Lower lobe of right lung (tissue), 2 donors: ENCODE results near the gene SLC44A5. TPM values are rescaled to one million over a fixed set of nuclear protein-coding genes. Genes with fewer than 3 reads are reported as not detected.

ENCODE experiments used
- ATAC-seq, 2 donors: fragments of 200-7000 bp; cut with Tn5 transposase; one replicate each; pipeline ENCODE4 v1.9.1; 2020 to 2022; ENCODE audit warnings: mild to moderate bottlenecking in 2 of 2, moderate library complexity in 2 of 2
- DNase-seq: peaks from one replicate; pipeline ENCODE4 v3.0.0-alpha.2; 2020
- H3K27ac ChIP-seq: fragments of 200-600 bp; one replicate; pipeline ENCODE4 v1.8.0; 2022
- H3K27me3 ChIP-seq: fragments of 200-600 bp; one replicate; pipeline ENCODE4 v1.8.0; 2022; ENCODE audit warnings: low read depth
- H3K36me3 ChIP-seq: fragments of 200-600 bp; one replicate; pipeline ENCODE4 v1.8.0; 2022; ENCODE audit warnings: mild to moderate bottlenecking
- H3K4me1 ChIP-seq: fragments of 200-600 bp; one replicate; pipeline ENCODE4 v1.8.0; 2022
- H3K4me3 ChIP-seq: fragments of 200-600 bp; one replicate; pipeline ENCODE4 v1.8.0; 2022; ENCODE audit warnings: mild to moderate bottlenecking
- H3K9me3 ChIP-seq: fragments of 200-600 bp; one replicate; pipeline ENCODE4 v1.8.0; 2022
- CTCF ChIP-seq: fragments of 200-600 bp; IDR thresholded peaks from one replicate; pipeline ENCODE4 v1.8.0; 2022; ENCODE audit warnings: antibody characterized with exemption, mild to moderate bottlenecking
- intact Hi-C: fragments of 100-400 bp; cut with DNase I; formaldehyde crosslinking; loops from one replicate; pipeline ENCODE4 v1.11.0; 2022
- total RNA-seq: library from RNA; stranded (reverse); fragmentation: NEBNext Ultra II Directional; extraction: Animal tissue kit (Norgen Biotek cat#: 25700); gene quantifications from one replicate; pipeline ENCODE4 v1.2.1, GENCODE V29; 2021
- donor health status: DM: no; HTN: yes; CAD: no; lungs with severe emphysema.

The SLC44A5 gene
- total RNA-seq, 1 donor from 2014 or later = 0.47 TPM

GRCh38 chr1:75550559-75550958, 60.4 kb downstream of the SLC44A5 start:
- Histone ChIP-seq H3K4me3 (no peak overlapping the region), H3K9me3 (no peaks in the 10 kb centered on the region), H3K36me3 (no peaks in the 10 kb centered on the region), H3K4me1 (no peaks in the 10 kb centered on the region), H3K27me3 (no peaks in the 10 kb centered on the region), H3K27ac (no peak overlapping the region)
- ATAC-seq = no peak
- DNase-seq = no peak
- intact Hi-C loops = no loop called here
- TF ChIP-seq CTCF = no peak

- no peak for TF ChIP-seq CTCF
- ATAC-seq (no peak), DNase-seq (no peak)
- no peak overlapping the region for H3K27ac ChIP-seq
- no peaks in the 10 kb centered on the region for H3K36me3 ChIP-seq
- H3K4me1 ChIP-seq = no peaks in the 10 kb centered on the region
- H3K4me3 ChIP-seq = no peak overlapping the region
- H3K9me3 ChIP-seq = no peaks in the 10 kb centered on the region
- intact Hi-C loops = no loop called here
- no peaks in the 10 kb centered on the region for H3K27me3 ChIP-seq
Measured at GRCh38 chr1:75548721-75549480, 62.0 kb downstream of the SLC44A5 start.

- intact Hi-C loops = no loop called here
- H3K4me1 ChIP-seq = no peaks in the 10 kb centered on the region
- DNase-seq (no peak), ATAC-seq (no peak)
- no peaks in the 10 kb centered on the region for H3K36me3 ChIP-seq
- no peaks in the 10 kb centered on the region for H3K27me3 ChIP-seq
- no peak overlapping the region for H3K4me3 ChIP-seq
- no peak for TF ChIP-seq CTCF
- H3K9me3 ChIP-seq = no peaks in the 10 kb centered on the region
- H3K27ac ChIP-seq = no peak overlapping the region
Measured at GRCh38 chr1:75543705-75544104, 67.2 kb downstream of the SLC44A5 start.

- H3K4me1 ChIP-seq = no peaks in the 10 kb centered on the region
- DNase-seq (no peak), ATAC-seq (no peak)
- no peaks in the 10 kb centered on the region for H3K27me3 ChIP-seq
- H3K9me3 ChIP-seq = no peaks in the 10 kb centered on the region
- no peak overlapping the region for H3K4me3 ChIP-seq
- intact Hi-C loops = no loop called here
- no peak overlapping the region for H3K27ac ChIP-seq
- H3K36me3 ChIP-seq = no peaks in the 10 kb centered on the region
- no peak for TF ChIP-seq CTCF
Measured at GRCh38 chr1:75542818-75543570, 67.9 kb downstream of the SLC44A5 start.

GRCh38 chr1:75539230-75540116, 71.4 kb downstream of the SLC44A5 start:
- intact Hi-C loops = no loop called here
- ATAC-seq = no peak
- H3K27ac ChIP-seq = no peak overlapping the region
- H3K27me3 ChIP-seq = no peaks in the 10 kb centered on the region
- H3K4me1 ChIP-seq = no peaks in the 10 kb centered on the region
- DNase-seq = no peak
- no peaks in the 10 kb centered on the region for H3K36me3 ChIP-seq
- H3K9me3 ChIP-seq = no peaks in the 10 kb centered on the region
- TF ChIP-seq CTCF = no peak
- no peak overlapping the region for H3K4me3 ChIP-seq
